Astrocyte (in vitro differentiated cells and primary cell): ENCODE results near the gene THRSP. TPM values are rescaled to one million over a fixed set of nuclear protein-coding genes. Genes with fewer than 3 reads are reported as not detected.

ENCODE experiments used
- DNase-seq: peaks from one replicate; pipeline ENCODE4 v3.0.0-alpha.2; 2010; ENCODE audit warnings: low read depth
- FAIRE-seq: peaks from 2 replicates; lab custom pipeline; 2011; peaks lifted over from hg19 to GRCh38; lab: Jason Lieb, UNC
- H2AFZ ChIP-seq: 2 replicates; pipeline ENCODE4 v1.6.0; 2012; ENCODE audit warnings: low read depth, low read length, inconsistent platforms
- H3K27ac ChIP-seq: 2 replicates; pipeline ENCODE4 v1.5.1; 2011; ENCODE audit warnings: low read depth, low read length, inconsistent platforms
- H3K27me3 ChIP-seq: 2 replicates; pipeline ENCODE4 v1.6.0; 2011; ENCODE audit warnings: low read length, inconsistent platforms; ENCODE audit not compliant: insufficient read depth
- H3K36me3 ChIP-seq: 2 replicates; pipeline ENCODE4 v1.5.1; 2011; ENCODE audit warnings: low read length, inconsistent platforms; ENCODE audit not compliant: insufficient read depth
- H3K4me1 ChIP-seq: 2 replicates; pipeline ENCODE4 v1.5.1; 2011; ENCODE audit warnings: low read length, inconsistent platforms; ENCODE audit not compliant: insufficient read depth
- H3K4me2 ChIP-seq: 2 replicates; pipeline ENCODE4 v1.6.0; 2012; ENCODE audit warnings: low read length, inconsistent platforms
- H3K4me3 ChIP-seq: 2 replicates; pipeline ENCODE4 v1.5.1; 2011; ENCODE audit warnings: low read depth, mild to moderate bottlenecking, low read length, inconsistent platforms; ENCODE audit not compliant: insufficient read depth
- H3K79me2 ChIP-seq: 2 replicates; pipeline ENCODE4 v1.6.0; 2012; ENCODE audit warnings: mild to moderate bottlenecking, low read length, inconsistent platforms; ENCODE audit not compliant: insufficient read depth
- H3K9ac ChIP-seq: 2 replicates; pipeline ENCODE4 v1.6.0; 2012; ENCODE audit warnings: mild to moderate bottlenecking, low read length, inconsistent platforms
- H3K9me3 ChIP-seq: 2 replicates; pipeline ENCODE4 v1.5.1; 2012; ENCODE audit warnings: low read depth, mild to moderate bottlenecking, low read length, inconsistent platforms; ENCODE audit not compliant: insufficient read depth
- H4K20me1 ChIP-seq: 2 replicates; pipeline ENCODE4 v1.6.0; 2012; ENCODE audit warnings: low read length, inconsistent platforms; ENCODE audit not compliant: insufficient read depth
- H3K27ac Mint-ChIP-seq: one replicate; pipeline ENCODE4 v1.8.0; 2021; ENCODE audit warnings: mild to moderate bottlenecking, mixed read lengths; ENCODE audit not compliant: unreplicated experiment
- H3K27me3 Mint-ChIP-seq: one replicate; pipeline ENCODE4 v1.8.0; 2021; ENCODE audit warnings: low read depth, mixed read lengths; ENCODE audit not compliant: unreplicated experiment
- H3K36me3 Mint-ChIP-seq: one replicate; pipeline ENCODE4 v1.8.0; 2021; ENCODE audit warnings: low read depth, mixed read lengths; ENCODE audit not compliant: unreplicated experiment
- H3K4me1 Mint-ChIP-seq: one replicate; pipeline ENCODE4 v1.8.0; 2021; ENCODE audit warnings: low read depth, mixed read lengths; ENCODE audit not compliant: unreplicated experiment
- H3K4me3 Mint-ChIP-seq: one replicate; pipeline ENCODE4 v1.8.0; 2021; ENCODE audit warnings: mild to moderate bottlenecking, moderate library complexity, mixed read lengths; ENCODE audit not compliant: unreplicated experiment
- H3K9me3 Mint-ChIP-seq: one replicate; pipeline ENCODE4 v1.8.0; 2021; ENCODE audit warnings: mild to moderate bottlenecking, mixed read lengths; ENCODE audit not compliant: unreplicated experiment
- EZH2 ChIP-seq: IDR thresholded peaks from 2 replicates; pipeline ENCODE4 v1.6.1; 2012; ENCODE audit warnings: mild to moderate bottlenecking, low read length, inconsistent platforms; ENCODE audit not compliant: insufficient read depth
- total RNA-seq: library from RNA; stranded (reverse); gene quantifications from 2 replicates; pipeline ENCODE4 v1.2.1, GENCODE V29; 2021
- TF ChIP-seq, protein P1 (sequence below): IDR thresholded peaks from 2 replicates; pipeline ENCODE4 v1.5.1; 2011; ENCODE audit warnings: low read depth, mild to moderate bottlenecking, inconsistent platforms, low read length, moderate library complexity; ENCODE audit not compliant: insufficient read depth

The THRSP gene
- total RNA-seq, 1 donor from 2014 or later = not detected

DNA sequence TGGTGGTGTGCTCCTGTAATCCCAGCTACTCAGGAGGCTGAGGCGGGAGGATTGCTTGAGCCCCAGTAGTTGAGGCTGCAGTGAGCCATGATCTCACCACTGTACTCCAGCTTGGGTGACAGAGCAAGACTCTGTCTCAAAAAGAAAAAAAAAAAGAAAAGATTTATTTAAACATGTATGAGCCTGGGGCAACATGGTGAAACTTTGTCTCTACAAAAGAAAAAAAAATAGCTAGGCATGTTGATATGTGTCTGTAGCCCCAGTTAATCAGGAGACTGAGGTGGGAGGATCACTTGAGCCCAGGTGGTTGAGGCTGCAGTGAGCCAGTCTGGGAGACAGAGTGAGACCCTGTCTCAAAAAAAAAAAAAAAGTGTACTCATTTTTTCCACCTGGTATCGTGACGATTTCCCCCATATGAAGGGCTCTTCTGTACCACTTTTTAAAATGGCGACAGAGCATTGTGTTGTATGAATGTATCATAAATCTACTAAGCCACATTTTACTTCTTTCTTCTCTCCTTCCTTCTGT, 24.2 kb upstream of the THRSP start:
- Mint-ChIP-seq H3K4me3 (no peak overlapping the region), H3K4me1 (peaks cover 11% of the 10 kb centered on the region), H3K9me3 (no peaks in the 10 kb centered on the region), H3K27ac (peak overlapping the region; percentile 99), H3K36me3 (peaks cover 3% of the 10 kb centered on the region), H3K27me3 (peaks cover 5% of the 10 kb centered on the region)
- TF ChIP-seq, protein P1, sequence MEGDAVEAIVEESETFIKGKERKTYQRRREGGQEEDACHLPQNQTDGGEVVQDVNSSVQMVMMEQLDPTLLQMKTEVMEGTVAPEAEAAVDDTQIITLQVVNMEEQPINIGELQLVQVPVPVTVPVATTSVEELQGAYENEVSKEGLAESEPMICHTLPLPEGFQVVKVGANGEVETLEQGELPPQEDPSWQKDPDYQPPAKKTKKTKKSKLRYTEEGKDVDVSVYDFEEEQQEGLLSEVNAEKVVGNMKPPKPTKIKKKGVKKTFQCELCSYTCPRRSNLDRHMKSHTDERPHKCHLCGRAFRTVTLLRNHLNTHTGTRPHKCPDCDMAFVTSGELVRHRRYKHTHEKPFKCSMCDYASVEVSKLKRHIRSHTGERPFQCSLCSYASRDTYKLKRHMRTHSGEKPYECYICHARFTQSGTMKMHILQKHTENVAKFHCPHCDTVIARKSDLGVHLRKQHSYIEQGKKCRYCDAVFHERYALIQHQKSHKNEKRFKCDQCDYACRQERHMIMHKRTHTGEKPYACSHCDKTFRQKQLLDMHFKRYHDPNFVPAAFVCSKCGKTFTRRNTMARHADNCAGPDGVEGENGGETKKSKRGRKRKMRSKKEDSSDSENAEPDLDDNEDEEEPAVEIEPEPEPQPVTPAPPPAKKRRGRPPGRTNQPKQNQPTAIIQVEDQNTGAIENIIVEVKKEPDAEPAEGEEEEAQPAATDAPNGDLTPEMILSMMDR = no peak
- no peak for TF ChIP-seq EZH2
- Histone ChIP-seq H3K4me3 (no peak overlapping the region), H3K36me3 (no peaks in the 10 kb centered on the region), H3K4me2 (peak overlapping the region; percentile 88), H3K79me2 (no peaks in the 10 kb centered on the region), H2AFZ (peak overlapping the region; percentile 72), H4K20me1 (no peaks in the 10 kb centered on the region), H3K27ac (peak overlapping the region; percentile 91), H3K4me1 (peaks cover 22% of the 10 kb centered on the region), H3K9me3 (no peaks in the 10 kb centered on the region), H3K9ac (peak overlapping the region; percentile 85), H3K27me3 (no peaks in the 10 kb centered on the region)
- DNase-seq (no peak), FAIRE-seq (no peak)

DNA sequence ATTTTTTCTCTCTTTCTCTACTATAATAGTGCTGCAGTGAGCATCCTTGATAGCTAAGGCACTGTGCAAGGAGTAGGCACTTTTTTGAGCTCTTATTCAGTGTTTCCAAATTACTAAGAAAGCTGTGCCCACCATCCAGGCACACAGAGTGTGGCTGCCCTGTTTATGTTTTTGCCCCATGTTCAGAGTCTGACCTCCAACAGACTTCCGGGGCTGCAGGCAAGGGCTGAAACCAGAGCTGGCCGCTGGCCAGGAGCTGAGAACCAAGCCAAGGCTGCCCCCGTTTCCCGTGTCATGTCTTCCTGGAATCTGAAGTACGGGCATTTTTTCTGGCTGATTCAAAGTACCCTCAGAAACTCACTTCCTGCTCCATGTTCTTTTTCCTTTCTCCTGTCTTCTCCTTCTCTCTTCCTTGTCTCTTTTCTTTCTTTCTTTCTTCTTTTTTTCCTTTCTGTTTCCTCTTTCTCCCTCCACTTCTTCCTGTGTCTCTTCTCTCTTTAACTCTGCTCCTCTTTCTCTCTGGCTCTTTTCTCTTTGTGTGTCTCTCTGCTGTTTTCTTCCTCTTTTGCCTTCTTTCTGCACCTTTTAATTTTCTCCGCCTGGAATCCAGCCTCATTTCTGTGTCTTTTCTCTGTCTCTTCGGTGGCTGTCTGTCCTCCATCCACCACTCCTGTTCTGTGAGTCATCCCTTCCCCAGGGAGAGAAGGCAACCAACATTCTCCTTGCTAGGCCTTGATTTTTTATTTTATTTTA, 23.6 kb upstream of the THRSP start:
- H3K9ac ChIP-seq = peak overlapping the region; percentile 85
- peak overlapping the region; percentile 75 for H3K4me3 Mint-ChIP-seq
- H4K20me1 ChIP-seq = no peaks in the 10 kb centered on the region
- H3K27ac ChIP-seq = peak overlapping the region; percentile 91
- peaks cover 22% of the 10 kb centered on the region for H3K4me1 ChIP-seq
- H2AFZ ChIP-seq = peak overlapping the region; percentile 72
- peaks cover 11% of the 10 kb centered on the region for H3K4me1 Mint-ChIP-seq
- TF ChIP-seq, protein P1 = no peak
- no peak for TF ChIP-seq EZH2
- H3K4me2 ChIP-seq = peak overlapping the region; percentile 88
- H3K27me3 ChIP-seq = no peaks in the 10 kb centered on the region
- no peaks in the 10 kb centered on the region for H3K9me3 Mint-ChIP-seq
- no peaks in the 10 kb centered on the region for H3K36me3 ChIP-seq
- no peaks in the 10 kb centered on the region for H3K9me3 ChIP-seq
- H3K79me2 ChIP-seq = no peaks in the 10 kb centered on the region
- FAIRE-seq (no peak), DNase-seq (peak; percentile 80)
- peaks cover 3% of the 10 kb centered on the region for H3K36me3 Mint-ChIP-seq
- H3K27me3 Mint-ChIP-seq = peaks cover 5% of the 10 kb centered on the region
- peak overlapping the region; percentile 37 for H3K4me3 ChIP-seq
- peak overlapping the region; percentile 99 for H3K27ac Mint-ChIP-seq
